K562 (cell line): ENCODE measurements around the gene MOB3B.

Experiments
- ELF1 ChIP-seq: fragments of 200-800 bp; sonication (Bioruptor generic); IDR thresholded peaks from 2 replicates; pipeline ENCODE4 v1.6.1; 2016; ENCODE audit warnings: missing genetic modification characterization, missing compliant biosample characterization
- EP300 ChIP-seq: IDR thresholded peaks from 2 replicates; pipeline ENCODE4 v1.6.1; 2012; ENCODE audit warnings: low read length, improper control_type of control experiment
- JUNB ChIP-seq: fragments of 450-650 bp; formaldehyde crosslinking; conservative IDR thresholded peaks from 2 replicates; pipeline ENCODE4 v1.4.0; 2020; ENCODE audit warnings: mild to moderate bottlenecking
- MEF2A ChIP-seq: IDR thresholded peaks from 2 replicates; pipeline ENCODE4 v1.6.1; 2011; ENCODE audit warnings: low read depth, mild to moderate bottlenecking, low read length, moderate library complexity; ENCODE audit not compliant: control insufficient read depth
- PHF8 ChIP-seq: fragments of 200-600 bp; sonication (generic); IDR thresholded peaks from 2 replicates; pipeline ENCODE4 v1.6.1; 2012; ENCODE audit warnings: mixed run types, mild to moderate bottlenecking, inconsistent platforms, low read length, moderate library complexity, borderline replicate concordance
- RCOR1 ChIP-seq, 2 experiments: IDR thresholded peaks; 2 replicates each; pipeline ENCODE4 v1.6.1; 2012; ENCODE audit warnings: low read depth in 2 of 2, low read length in 2 of 2, borderline replicate concordance in 1 of 2, improper control_type of control experiment in 1 of 2
- SETDB1 ChIP-seq: IDR thresholded peaks from one replicate; pipeline ENCODE4 v1.6.1; 2012; ENCODE audit warnings: low read length, control low read depth, inconsistent platforms
- SMARCB1 ChIP-seq: IDR thresholded peaks from 2 replicates; pipeline ENCODE4 v1.6.1; 2011; ENCODE audit warnings: improper control_type of control experiment, low read depth; ENCODE audit not compliant: insufficient read length
- SP1 ChIP-seq: sonication (generic); formaldehyde crosslinking; IDR thresholded peaks from 2 replicates; pipeline ENCODE4 v1.8.1; 2022; ENCODE audit warnings: mild to moderate bottlenecking, missing genetic modification reagents
- TF ChIP-seq, protein P1 (sequence below): sonication (generic); formaldehyde crosslinking; IDR thresholded peaks from 2 replicates; pipeline ENCODE4 v1.8.0; 2022; ENCODE audit warnings: mild to moderate bottlenecking, missing genetic modification reagents

DNA sequence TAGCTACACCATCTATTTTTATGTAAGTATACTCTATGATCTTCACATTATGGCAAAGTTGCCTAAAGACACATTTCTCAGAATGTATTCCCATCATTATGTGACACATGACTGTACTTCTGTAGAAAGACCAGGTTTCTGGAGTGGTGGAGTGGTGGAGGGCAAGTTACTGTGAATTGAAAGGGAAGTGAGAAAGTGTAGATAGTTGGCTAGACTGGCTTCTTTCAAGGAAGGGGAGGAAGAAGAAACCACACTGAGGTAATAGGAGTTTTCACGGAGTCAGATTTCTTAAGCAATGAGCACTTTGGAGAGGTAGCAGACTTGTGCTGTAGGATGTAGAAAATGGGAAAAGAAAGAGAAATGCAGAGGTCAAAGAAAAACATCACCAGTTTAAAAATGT lies 181.7 kb downstream of the MOB3B start:
- no peak for TF ChIP-seq ELF1
- no peak for TF ChIP-seq PHF8
- no peak for TF ChIP-seq MEF2A
- TF ChIP-seq, protein P1, sequence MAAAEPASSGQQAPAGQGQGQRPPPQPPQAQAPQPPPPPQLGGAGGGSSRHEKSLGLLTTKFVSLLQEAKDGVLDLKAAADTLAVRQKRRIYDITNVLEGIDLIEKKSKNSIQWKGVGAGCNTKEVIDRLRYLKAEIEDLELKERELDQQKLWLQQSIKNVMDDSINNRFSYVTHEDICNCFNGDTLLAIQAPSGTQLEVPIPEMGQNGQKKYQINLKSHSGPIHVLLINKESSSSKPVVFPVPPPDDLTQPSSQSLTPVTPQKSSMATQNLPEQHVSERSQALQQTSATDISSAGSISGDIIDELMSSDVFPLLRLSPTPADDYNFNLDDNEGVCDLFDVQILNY = no peak
- no peak for TF ChIP-seq JUNB
- TF ChIP-seq RCOR1 (IDR thresholded peaks at IDR 0.05; ENCODE audit: borderline replicate concordance in 1 of 2, low read depth in 2 of 2, low read length in 2 of 2) = no peak
- TF ChIP-seq SETDB1 = no peak
- no peak for TF ChIP-seq EP300
- no peak for TF ChIP-seq SMARCB1
- TF ChIP-seq SP1 (CRISPR knock-in tag) = no peak
